Left forelimb (tissue), 1 donor: ENCODE data around the gene PCDH7.

Experiments used
- DNase-seq: peaks from one replicate; pipeline ENCODE4 v3.0.0-alpha.2; 2018; ENCODE audit warnings: low spot score

The PCDH7 gene

GRCh38 chr4:30727409-30727808 lies 7.2 kb downstream of the PCDH7 start:
- no peak for DNase-seq

GRCh38 chr4:30728311-30728710 lies 8.1 kb downstream of the PCDH7 start:
- no peak for DNase-seq

- no peak for DNase-seq
Measured at GRCh38 chr4:30743897-30744296, 23.7 kb downstream of the PCDH7 start.

GRCh38 chr4:30744386-30744785 lies 24.2 kb downstream of the PCDH7 start:
- DNase-seq = no peak

- no peak for DNase-seq
Measured at GRCh38 chr4:30744957-30745640, 24.9 kb downstream of the PCDH7 start.

- DNase-seq = no peak
Measured at GRCh38 chr4:30746735-30747134, 26.6 kb downstream of the PCDH7 start.

GRCh38 chr4:30753316-30753715 lies 33.1 kb downstream of the PCDH7 start:
- DNase-seq = no peak

GRCh38 chr4:30754021-30754420 lies 33.9 kb downstream of the PCDH7 start:
- no peak for DNase-seq

GRCh38 chr4:30755346-30755745 lies 35.2 kb downstream of the PCDH7 start:
- no peak for DNase-seq

GRCh38 chr4:30756553-30756952 lies 36.4 kb downstream of the PCDH7 start:
- DNase-seq = no peak

GRCh38 chr4:30757357-30757756 lies 37.2 kb downstream of the PCDH7 start:
- no peak for DNase-seq

GRCh38 chr4:30760551-30760950 lies 40.4 kb downstream of the PCDH7 start:
- no peak for DNase-seq

- DNase-seq = no peak
Measured at GRCh38 chr4:30763321-30763727, 43.2 kb downstream of the PCDH7 start.

- no peak for DNase-seq
Measured at GRCh38 chr4:30765022-30765421, 44.9 kb downstream of the PCDH7 start.

- no peak for DNase-seq
Measured at GRCh38 chr4:30767147-30767845, 47.1 kb downstream of the PCDH7 start.

- DNase-seq = no peak
Measured at GRCh38 chr4:30768277-30768676, 48.1 kb downstream of the PCDH7 start.

- DNase-seq = no peak
Measured at GRCh38 chr4:30769093-30769492, 48.9 kb downstream of the PCDH7 start.

- DNase-seq = no peak
Measured at GRCh38 chr4:30770049-30770549, 49.9 kb downstream of the PCDH7 start.

GRCh38 chr4:30770812-30771211 lies 50.6 kb downstream of the PCDH7 start:
- no peak for DNase-seq

- DNase-seq = no peak
Measured at GRCh38 chr4:30776451-30776850, 56.3 kb downstream of the PCDH7 start.

GRCh38 chr4:30776921-30777415 lies 56.8 kb downstream of the PCDH7 start:
- DNase-seq = no peak
